OCI-LY7 (cell line): ENCODE measurements around the gene CRYBG2.

Experiments
- CTCF ChIP-seq: fragments of 200-600 bp; sonication (generic); conservative IDR thresholded peaks from 2 replicates; pipeline ENCODE4 v1.5.1; 2014; ENCODE audit warnings: mild to moderate bottlenecking, antibody characterized with exemption, low read length, moderate library complexity, mixed read lengths
- EZH2phosphoT487 ChIP-seq: fragments of 200-600 bp; sonication (generic); IDR thresholded peaks from 2 replicates; pipeline ENCODE4 v1.6.1; 2018; ENCODE audit warnings: low read depth, borderline replicate concordance, mild to moderate bottlenecking, mixed run types, antibody characterized with exemption, low read length, moderate library complexity, mixed read lengths

- no peak for TF ChIP-seq CTCF
- TF ChIP-seq EZH2phosphoT487 = no peak
Measured at GRCh38 chr1:26330276-26330675, 23.7 kb downstream of the CRYBG2 start.
